Inferior parietal cortex (tissue), 1 donor: ENCODE data around the gene CCSER1.
"Not testable (repeated sequence)": the region's sequence is repeated elsewhere in the genome, so short reads cannot be mapped to it uniquely, and the experiment has no call there.

Experiments used
- DNase-seq: peaks from one replicate; pipeline ENCODE4 v3.0.0-alpha.2; 2016; ENCODE audit errors: extremely low spot score

Gene CCSER1

DNA sequence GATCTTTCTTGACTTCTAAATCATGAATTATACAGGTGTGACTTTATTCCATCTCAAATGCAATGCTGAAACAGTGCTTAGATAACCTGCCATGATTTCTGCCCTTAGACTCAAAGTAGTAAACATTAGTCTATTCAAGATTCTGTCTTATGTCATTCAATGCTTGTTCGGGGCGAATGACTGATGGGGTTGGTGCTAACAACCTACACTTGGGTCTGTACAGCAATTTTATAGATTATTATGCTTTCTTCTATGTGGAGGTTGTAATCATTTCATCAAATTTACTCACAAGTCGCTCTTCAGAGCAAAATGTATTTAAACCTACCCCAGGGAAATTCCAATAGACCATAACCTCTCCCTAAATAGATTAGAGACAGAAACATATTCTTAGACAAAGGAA lies 1155.0 kb downstream of the CCSER1 start:
- no peak for DNase-seq

DNA sequence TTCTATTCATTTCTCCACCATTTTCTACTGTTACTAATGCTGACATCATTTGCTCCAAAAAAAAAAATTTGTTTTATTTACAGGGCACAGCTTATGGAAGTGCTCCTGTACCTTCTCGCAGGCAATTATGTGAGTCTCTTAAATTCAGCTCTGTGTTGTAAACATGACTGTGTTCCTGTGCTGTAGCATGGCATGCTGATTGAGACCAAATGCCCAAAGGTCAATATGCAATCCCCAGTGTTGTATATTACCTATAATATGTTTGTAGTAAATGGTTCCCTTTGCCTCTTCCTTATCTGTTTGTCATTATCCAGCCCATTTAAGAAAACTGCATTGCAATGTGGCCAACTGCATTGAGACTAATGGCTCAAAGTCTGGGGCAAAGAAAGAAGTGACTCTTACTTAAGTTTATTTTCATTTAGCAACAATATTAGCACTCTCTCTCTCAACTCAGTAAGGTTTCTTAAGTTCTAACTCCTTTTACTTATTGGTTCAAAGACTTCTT lies 1156.6 kb downstream of the CCSER1 start:
- DNase-seq = no peak

DNA sequence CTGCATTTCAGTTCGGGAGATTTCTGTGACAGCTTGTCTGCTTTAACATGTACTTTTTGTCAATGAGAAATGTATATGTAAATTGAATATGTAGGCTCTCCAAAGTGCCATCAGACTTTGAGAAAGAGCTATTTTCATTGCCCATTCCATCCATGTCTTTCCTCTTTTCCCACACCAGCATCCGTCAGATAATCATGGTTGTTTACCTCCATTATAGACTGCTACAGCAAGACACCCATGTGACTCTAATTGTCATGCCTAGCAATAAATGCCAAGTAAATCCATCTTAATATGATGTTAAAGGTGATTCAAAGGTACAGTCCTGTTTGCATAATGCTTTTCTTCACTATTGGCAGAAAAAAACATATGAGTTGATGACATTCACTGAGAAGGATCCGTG lies 1157.3 kb downstream of the CCSER1 start:
- DNase-seq = no peak

DNA sequence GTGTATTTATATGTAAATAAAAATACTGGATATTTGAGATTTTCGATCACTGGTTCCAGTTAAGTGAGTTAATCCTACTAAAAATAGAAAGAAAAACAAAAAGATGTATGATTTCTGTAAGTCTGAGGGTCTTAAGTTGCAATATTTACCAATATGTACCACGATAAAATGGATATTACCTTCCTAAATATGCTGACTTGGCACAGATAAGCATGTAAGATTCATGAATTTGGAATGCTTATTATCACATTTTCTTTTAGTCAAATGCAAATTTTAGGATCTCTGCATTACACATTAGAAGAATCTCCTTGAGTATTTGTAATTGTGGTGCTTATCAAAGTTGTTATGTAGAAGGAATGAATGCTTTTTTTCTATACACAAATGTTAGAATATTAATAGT lies 1158.3 kb downstream of the CCSER1 start:
- DNase-seq = no peak

DNA sequence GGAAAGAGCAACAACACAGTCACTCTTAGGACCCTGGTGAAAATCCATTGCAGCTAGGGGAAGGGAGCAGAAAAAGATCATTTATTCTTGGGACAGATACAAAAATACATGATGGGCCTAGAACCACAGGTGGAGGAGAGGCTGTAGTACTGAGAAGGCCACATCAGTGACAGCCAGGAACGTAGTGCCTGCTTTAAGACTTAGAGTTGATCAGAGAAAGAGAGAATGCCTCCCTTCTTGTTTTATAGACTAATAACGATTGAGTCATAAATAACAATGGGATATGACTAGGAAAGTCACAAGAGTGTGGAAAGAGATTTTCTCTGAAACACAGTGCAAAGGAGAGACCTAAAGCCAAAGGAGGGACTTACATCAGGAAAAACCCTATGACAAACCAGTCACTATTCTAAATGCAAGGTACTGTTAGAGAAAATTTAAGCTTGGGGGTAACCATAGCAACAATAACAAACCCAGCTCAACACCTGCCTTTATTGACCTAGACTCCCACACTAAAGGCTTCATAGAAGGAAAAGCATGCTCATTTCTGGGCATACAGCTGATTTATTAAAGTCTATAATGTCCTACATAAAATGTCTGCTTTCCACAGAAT lies 1161.6 kb downstream of the CCSER1 start:
- no peak for DNase-seq

DNA sequence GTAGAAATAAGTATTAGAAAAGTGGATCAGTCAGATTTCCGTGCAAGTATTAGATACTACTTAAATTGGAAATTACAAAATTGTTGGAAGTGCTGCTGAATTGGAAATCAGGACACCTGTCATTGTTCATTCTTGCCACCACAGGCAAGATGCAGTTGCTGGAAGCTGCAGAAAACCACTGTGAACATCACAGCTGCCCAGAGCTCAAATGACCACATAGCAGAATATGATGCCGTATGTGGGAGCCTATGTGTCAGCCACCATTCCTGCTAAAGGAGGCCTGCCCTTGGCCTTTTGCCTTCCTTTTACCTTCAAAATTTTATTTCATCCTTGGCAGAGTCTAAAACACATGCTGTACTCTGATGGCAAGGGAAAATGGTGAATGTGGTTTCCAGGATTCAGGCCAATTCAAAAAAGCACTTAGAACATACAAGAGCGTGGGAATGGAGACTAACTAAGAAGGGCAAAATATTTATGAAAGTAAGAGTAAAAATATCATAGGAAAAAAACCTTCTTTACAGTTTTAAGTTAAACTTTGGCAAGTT lies 1171.0 kb downstream of the CCSER1 start:
- DNase-seq = no peak

DNA sequence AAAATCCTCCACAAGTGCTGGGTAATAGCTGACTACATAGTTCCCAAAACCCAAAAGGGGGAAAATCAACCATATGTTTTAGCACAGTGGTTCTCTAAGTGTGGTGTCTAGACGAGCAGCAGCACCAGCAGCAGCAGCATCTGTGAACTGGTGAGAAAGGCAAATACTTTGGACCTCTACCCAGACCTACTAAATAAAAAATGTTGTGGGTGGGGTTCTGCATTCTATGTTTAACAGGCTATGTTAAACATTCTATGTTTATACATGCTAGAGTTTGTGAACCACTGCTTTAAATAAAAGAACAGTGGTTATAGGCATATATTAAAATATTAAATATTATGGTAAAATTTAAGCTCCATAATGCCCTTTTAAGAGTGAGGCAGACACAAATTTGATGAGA lies 1171.6 kb downstream of the CCSER1 start:
- DNase-seq = no peak

DNA sequence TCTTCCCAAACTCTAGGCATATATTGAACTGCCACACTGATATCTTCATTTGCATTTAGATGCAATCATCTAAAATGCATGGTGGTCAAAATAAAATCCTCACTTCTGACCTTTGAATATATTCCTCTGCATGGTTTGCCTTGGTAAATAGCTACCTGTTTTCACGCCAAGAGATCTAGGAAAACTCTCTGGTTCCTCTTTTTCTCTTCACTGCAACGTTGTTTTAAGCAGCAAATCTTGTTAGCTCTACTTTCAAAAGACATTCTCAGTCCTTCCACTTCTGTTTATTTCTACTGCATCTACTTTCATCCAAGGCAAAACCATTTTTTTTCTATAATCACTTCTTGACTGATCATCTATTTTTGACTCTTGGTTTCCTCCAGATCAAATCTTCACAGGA lies 1174.9 kb downstream of the CCSER1 start:
- DNase-seq = no peak

DNA sequence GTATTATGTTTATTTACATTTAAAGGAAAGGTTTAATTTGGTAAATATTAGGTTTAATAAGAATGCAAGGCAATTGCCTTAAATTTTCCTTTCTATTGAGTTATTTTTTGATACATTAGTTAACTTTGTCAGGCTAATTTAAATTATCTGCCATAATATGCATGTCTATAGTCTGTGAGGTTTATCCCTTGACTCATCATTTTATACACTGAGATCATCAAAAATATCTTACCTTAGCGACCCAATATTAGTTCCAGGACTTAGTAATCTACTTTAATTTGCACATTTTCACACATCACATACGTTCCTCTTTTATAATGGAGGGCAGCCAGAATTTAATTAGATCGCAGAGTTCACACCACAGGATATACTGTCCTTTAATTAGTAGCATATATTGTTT lies 1177.1 kb downstream of the CCSER1 start:
- DNase-seq = no peak

DNA sequence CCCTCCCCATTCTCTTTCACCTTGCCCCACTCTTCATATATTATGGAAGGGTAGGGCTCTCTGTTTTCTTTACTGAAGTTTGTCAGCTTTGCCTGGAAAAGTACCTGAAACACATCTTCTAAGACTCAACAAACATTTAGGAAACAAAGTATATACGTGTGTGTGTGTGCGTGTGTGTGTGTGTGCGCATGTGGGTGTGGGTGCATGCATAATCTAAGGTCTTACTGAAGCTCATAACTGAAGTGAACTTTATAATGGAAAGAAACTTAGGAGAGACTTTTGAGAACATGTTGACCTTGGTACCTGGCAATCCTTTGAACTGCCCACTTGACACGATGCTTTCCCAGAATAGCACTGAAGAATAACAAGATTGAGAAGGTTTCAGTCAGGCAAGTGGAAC lies 1190.2 kb downstream of the CCSER1 start:
- DNase-seq = no peak

DNA sequence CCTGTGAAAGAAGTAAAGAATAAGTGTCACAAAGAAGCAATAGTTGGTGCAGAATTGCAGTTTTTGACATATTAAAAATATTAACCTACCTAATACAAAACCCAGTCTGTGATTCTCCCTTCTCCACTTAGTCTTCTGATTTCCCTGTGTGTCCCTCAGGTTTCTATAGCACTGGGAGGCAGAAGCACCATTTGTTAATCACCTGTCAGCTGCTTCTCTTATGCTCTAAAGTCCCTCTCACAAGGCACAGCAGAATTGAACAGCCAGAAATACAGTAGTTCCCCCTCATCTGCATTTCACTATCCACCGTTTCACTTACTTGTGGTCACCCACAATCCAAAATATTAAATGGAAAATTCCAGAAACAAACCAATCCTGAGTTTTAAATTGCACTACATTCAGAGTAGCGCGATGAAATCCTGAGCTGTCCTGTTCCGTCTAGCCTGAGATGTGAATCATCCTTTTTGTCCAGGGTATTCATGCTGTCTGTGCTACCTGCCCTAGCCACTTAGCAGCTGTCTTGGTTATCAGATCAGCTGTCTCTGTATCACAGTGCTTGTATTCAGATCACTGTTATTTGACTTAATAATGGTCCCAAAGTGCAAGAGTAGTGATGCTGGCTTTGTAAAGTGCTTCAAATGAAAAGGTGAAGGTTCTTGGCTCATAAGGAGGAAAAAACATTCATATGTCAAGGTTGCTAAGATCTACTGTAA lies 1192.5 kb downstream of the CCSER1 start:
- no peak for DNase-seq

DNA sequence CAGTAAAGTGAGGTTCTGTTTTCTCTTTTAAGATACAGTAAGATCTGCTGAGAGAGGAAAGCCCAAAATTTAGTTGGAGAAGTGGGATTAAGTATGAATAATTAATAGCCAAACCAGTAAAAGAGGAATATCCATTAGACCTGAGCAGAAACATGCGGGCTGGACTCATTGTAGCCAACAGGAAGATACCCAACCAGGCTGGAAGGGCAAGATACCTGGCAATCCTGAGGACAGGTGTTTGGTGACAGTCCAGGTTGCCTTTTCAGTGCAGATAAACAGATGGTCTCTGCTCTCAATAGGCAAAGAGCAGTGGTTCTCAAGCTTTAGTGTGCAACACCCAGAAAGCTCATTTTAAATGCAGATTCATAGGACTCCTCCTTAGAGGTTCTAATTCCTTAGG lies 1195.8 kb downstream of the CCSER1 start:
- DNase-seq = no peak

DNA sequence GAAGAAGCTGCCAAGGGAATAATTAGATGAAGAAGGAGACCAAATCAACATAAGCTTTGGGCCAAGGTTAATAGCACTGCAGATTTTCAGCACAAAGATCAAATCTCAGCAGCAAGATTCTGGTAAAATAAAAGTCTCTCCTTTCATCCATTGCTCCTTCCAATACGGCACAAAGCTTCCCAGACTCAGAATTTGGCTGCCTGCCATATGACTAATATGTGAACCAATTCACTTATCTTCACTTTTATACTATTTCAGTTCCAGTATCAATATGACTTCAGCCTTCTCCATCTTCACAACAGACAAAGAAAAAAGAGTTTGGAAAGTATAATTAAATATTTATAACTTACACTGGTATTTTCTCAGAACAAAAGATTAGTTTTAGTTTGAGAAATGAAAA lies 1198.3 kb downstream of the CCSER1 start:
- no peak for DNase-seq

DNA sequence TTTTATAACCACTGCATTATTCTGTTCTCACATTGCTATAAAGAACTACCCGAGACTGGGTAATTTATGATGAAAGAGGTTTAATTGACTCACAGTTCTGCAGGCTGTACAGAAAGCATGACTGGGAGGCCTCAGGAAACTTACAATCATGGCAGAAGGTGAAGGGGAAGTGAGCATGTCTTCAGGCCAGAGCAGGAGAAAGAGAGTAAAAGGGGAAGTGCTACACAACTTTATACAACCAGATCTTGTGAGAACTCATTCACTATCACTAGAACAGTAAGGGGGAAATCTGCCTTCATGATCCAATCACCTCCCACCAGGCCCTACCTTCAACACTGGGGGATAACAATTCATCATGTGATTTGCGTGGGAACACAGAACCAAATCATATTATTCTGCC lies 1199.0 kb downstream of the CCSER1 start:
- not testable (repeated sequence) for DNase-seq

DNA sequence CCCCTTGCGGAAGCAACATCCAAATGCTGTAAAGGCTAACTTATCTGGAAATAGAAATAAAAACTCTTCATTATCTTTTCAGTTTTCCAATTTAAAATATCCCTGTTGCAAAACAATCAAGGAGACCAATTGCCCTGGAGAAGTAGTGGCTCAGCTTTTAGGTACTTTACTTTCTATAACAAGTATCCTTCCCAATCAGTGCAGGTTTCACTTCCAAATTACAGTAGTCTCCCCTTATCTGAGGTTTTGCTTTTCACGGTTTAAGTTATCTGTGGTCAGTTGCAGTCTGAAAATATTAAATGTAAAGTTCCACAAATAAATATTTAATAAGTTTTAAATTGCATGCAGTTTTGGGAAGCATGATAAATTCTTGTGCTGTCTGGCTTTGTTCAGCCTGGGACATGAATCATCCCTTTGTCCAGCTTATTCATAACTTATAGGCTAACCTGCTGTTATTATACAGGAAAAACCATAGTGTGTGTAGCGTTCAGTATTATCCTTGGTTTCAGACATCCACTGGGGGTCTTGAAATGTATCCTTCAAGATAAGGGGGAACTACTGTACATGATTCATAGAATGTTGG lies 1203.5 kb downstream of the CCSER1 start:
- DNase-seq = no peak

DNA sequence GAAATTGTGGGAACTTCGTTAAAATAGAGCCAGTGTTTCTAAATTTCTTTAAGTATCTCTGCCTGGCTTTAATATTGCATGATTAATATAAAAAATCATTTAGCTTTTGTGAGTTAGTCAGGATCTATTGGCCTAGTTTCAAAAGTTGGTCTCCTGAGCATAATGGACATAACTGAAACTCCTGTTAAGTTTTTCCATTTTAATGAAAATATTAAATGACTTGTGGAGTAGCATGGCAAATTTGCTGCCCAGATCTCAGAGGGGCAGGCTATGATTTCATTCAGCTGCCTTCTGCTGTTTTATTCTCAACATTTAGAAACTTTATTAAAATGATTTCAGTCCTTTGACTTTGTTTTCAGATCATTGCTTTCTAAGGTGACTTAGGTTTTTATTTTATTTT lies 1213.6 kb downstream of the CCSER1 start:
- no peak for DNase-seq

DNA sequence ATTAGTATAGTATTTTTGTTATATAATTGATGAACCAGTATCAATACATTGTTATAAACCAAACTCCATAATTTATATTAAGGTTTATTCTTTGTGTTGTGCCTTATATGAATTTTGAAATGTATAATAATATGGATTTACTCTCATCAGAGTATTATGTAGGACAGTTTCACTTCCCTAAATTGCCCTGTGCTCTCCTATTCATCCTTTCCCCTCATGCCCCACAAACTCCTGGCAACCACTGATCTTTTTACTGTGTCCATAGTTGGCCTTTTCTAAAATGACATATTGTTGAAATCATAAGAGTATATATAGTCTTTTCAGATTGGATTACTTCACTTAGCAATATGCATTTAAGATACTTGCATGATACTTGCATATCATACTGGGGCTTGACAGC lies 1218.4 kb downstream of the CCSER1 start:
- DNase-seq = no peak

DNA sequence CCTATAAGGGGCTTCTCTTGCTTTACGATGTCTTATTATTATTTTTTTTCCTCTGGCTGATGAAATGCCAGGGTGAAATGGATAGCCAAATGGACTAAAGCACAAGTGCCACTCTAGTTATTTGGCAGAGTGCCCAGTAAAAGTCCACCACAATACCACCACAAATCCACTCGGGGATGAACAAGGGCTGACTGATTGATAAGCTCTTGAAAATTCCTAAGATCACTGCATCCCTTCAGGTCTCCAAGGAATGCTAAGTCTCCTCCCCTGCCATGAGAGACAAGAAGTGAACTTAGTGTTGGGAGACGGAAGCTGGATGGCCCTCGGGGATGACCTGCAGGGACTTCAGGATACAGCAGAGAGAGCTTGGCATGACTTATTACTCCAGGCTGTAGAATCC lies 1229.3 kb downstream of the CCSER1 start:
- DNase-seq = not testable (repeated sequence)

DNA sequence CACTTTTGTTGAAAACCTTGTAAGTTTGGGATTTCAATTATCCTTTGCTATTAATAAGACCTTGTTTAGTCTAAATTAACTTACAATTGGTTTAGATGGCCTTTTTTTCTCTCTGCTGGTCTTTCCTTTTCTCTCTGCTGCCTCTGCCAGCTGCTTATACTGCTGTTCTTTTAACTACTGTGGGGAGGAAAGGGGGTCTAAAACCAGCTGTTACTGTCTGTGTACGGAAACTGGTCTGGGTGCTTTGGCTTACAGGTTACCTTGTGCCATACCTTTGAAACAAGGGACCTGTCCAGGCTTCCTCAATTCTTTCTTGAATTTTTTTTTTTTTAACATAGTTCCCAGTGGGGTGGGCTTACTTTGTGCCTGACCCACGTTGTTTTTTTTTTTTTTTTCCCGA lies 1230.8 kb downstream of the CCSER1 start:
- DNase-seq = not testable (repeated sequence)

DNA sequence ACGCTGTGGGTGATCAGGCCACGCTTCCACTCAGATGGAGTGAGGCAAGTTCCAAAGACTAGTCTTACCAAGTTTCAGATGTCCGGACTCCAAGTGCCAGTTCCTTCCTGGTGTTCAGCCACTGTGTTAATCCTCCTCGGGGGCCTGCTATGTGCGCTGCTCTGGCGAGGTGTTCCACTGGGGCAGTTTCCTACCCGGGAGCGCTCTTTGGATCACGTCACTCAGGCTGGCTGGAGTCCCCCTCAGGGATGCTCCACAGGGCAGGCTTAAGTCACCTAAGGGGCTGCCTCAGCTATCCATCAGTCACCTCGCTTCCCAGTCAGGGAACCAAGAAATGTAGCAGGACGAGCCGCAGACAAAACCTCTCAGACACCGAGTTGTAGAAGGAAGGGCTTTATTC lies 1231.4 kb downstream of the CCSER1 start:
- not testable (repeated sequence) for DNase-seq

DNA sequence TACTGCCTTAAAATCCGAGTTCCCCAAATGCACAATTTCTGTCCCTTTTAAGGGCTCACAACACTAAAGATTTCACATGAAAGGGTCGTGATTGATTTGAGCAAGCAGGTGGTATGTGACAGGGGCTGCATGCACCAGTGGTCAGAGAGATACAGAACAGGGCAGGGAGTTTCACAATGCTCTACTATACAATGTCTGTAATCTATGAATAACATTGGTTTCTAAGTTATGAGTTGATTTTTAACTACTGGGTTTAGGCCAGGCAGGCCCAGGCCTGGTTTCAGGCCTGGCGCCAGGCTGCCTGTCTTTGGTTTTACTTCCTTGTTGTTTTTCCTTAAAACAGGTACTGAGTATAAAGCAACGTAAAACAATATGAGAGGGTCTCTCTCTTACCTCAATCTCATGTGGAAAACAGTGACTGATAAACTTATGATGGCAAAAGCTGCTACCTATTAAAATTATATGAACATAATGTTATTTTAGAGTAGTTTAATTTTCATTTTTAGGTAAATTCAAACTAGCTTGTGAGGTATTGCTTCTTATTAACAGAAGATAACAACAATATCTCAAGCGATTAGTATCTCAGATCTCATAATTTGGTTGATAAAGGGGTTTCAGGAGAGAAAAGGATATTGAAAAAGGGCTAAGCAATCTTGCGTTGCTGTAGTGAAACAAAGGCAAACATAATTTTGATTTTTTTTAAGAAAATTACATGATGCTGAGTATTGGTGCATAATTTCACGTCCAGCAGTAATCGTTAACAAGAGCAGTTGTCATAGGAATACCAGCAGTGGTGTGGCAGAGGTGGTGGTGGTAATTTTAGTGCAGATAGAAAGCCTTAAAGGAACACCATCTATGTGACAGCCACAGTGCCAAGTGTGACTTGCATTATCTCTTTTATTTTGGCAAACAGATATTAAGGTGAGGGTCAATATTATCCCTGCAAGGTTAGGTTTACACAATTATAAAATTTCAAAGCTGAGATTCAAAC lies 1232.1 kb downstream of the CCSER1 start:
- no peak for DNase-seq

DNA sequence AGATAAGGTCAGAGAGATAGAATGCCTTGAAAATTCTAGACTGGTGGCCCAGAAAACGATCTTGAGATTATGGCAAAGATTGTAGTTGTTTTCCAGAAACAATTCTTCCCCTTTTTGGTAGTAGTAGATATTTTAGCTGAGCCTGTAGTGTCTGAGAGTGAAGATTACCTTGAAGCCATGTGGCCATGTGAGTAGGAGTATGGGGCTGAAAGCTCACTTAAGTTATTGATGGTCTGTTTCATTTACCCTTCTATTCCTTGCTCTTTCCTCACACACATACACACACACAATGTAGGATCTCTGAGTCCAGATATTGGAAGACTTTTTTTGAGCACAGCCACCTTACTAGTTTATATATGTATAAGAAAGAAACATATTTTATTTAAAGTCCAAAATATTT lies 1234.9 kb downstream of the CCSER1 start:
- no peak for DNase-seq
